GM12875 (cell line): ENCODE results near the gene LRRFIP2.

Experiments used
- H3K4me3 ChIP-seq: one replicate; pipeline ENCODE4 v1.5.1; 2011; ENCODE audit warnings: low read depth, low read length, control low read depth
- CTCF ChIP-seq: IDR thresholded peaks from 2 replicates; pipeline ENCODE4 v1.5.1; 2011; ENCODE audit warnings: low read depth, mild to moderate bottlenecking, control low read depth, inconsistent platforms, low read length, moderate library complexity, borderline replicate concordance; ENCODE audit not compliant: insufficient read depth

LRRFIP2 gene

GRCh38 chr3:37100411-37100810 lies 74.0 kb downstream of the LRRFIP2 start:
- TF ChIP-seq CTCF: no peak
- H3K4me3 ChIP-seq: no peak overlapping the region

GRCh38 chr3:37099469-37099868 lies 74.9 kb downstream of the LRRFIP2 start:
- H3K4me3 ChIP-seq: no peak overlapping the region
- no peak for TF ChIP-seq CTCF

- no peak for TF ChIP-seq CTCF
- H3K4me3 ChIP-seq: no peak overlapping the region
Measured at GRCh38 chr3:37098884-37099283, 75.5 kb downstream of the LRRFIP2 start.

GRCh38 chr3:37097776-37098175 lies 76.6 kb downstream of the LRRFIP2 start:
- H3K4me3 ChIP-seq: no peak overlapping the region
- TF ChIP-seq CTCF: no peak

GRCh38 chr3:37096975-37097374 lies 77.4 kb downstream of the LRRFIP2 start:
- TF ChIP-seq CTCF: no peak
- H3K4me3 ChIP-seq: no peak overlapping the region

- no peak overlapping the region for H3K4me3 ChIP-seq
- TF ChIP-seq CTCF: no peak
Measured at GRCh38 chr3:37096288-37096687, 78.1 kb downstream of the LRRFIP2 start.

- TF ChIP-seq CTCF: no peak
- H3K4me3 ChIP-seq: no peak overlapping the region
Measured at GRCh38 chr3:37094636-37095035, 79.7 kb downstream of the LRRFIP2 start.
